CD4-positive, alpha-beta T cell treated with Interleukin-17A for 1 hour (primary cell): ENCODE results near the gene MAP2K7.
A peak's percentile ranks its signal among the peaks of the same experiment; 100 is the strongest.
"Not testable (repeated sequence)": the region's sequence is repeated elsewhere in the genome, so short reads cannot be mapped to it uniquely, and the experiment has no call there.

ENCODE experiments used
- DNase-seq: peaks from one replicate; pipeline ENCODE4 v3.0.0-alpha.2; 2020

Gene MAP2K7

GRCh38 chr19:7932276-7932929 is 28.7 kb downstream of the MAP2K7 start:
- no peak for DNase-seq

GRCh38 chr19:7932930-7933300 is 29.2 kb downstream of the MAP2K7 start:
- DNase-seq, result no peak

- no peak for DNase-seq
Observed at GRCh38 chr19:7933411-7933810, 29.7 kb downstream of the MAP2K7 start.

- no peak for DNase-seq
Observed at GRCh38 chr19:7933828-7934725, 30.4 kb downstream of the MAP2K7 start.

- DNase-seq, result no peak
Observed at GRCh38 chr19:7934766-7935165, 31.1 kb downstream of the MAP2K7 start.

GRCh38 chr19:7940841-7941240 is 37.2 kb downstream of the MAP2K7 start:
- no peak for DNase-seq

- no peak for DNase-seq
Observed at GRCh38 chr19:7941895-7942596, 38.4 kb downstream of the MAP2K7 start.

GRCh38 chr19:7942981-7943443 is 39.3 kb downstream of the MAP2K7 start:
- no peak for DNase-seq

GRCh38 chr19:7943444-7944176 is 39.9 kb downstream of the MAP2K7 start, which contains the start of gene TIMM44:
Gene TIMM44, minus strand, starts transcription at chr19:7943666. Its CDS starts 15 bp downstream, at chr19:7943651.
- DNase-seq, result peak; percentile 100

GRCh38 chr19:7944177-7944761 is 40.6 kb downstream of the MAP2K7 start:
- peak; percentile 89 for DNase-seq

GRCh38 chr19:7947939-7948338 is 44.3 kb downstream of the MAP2K7 start:
- no peak for DNase-seq

- no peak for DNase-seq
Observed at GRCh38 chr19:7953060-7953459, 49.4 kb downstream of the MAP2K7 start.

- no peak for DNase-seq
Observed at GRCh38 chr19:7953576-7953975, 49.9 kb downstream of the MAP2K7 start.

- no peak for DNase-seq
Observed at GRCh38 chr19:7955696-7956095, 52.0 kb downstream of the MAP2K7 start.

GRCh38 chr19:7959211-7959610 is 55.5 kb downstream of the MAP2K7 start:
- DNase-seq, result no peak

- DNase-seq, result not testable (repeated sequence)
Observed at GRCh38 chr19:7961082-7961481, 57.4 kb downstream of the MAP2K7 start.

GRCh38 chr19:7961920-7962626 is 58.4 kb downstream of the MAP2K7 start:
- DNase-seq, result no peak

- no peak for DNase-seq
Observed at GRCh38 chr19:7962644-7963268, 59.1 kb downstream of the MAP2K7 start.

- DNase-seq, result no peak
Observed at GRCh38 chr19:7963566-7963965, 59.9 kb downstream of the MAP2K7 start.
